Mammary epithelial cell (primary cell): ENCODE results near the gene KCNJ3.

Experiments
- CTCF ChIP-seq, 2 donors: IDR thresholded peaks in 1 of 2; conservative IDR thresholded peaks in 1 of 2; 2 replicates each; pipeline ENCODE4 v1.5.1; 2011 to 2012; ENCODE audit warnings: inconsistent platforms in 2 of 2, low read length in 2 of 2, mild to moderate bottlenecking in 2 of 2, control low read depth in 1 of 2, low read depth in 1 of 2; ENCODE audit not compliant: insufficient read depth in 1 of 2; ENCODE audit errors: extremely low read depth in 1 of 2
- EZH2 ChIP-seq: IDR thresholded peaks from 2 replicates; pipeline ENCODE4 v1.6.1; 2012; ENCODE audit warnings: low read length, inconsistent platforms, borderline replicate concordance

- TF ChIP-seq CTCF (conservative IDR thresholded peaks at IDR 0.05 in 1 of 2, IDR thresholded peaks at IDR 0.05 in 1 of 2; ENCODE audit: extremely low read depth in 1 of 2, insufficient read depth in 1 of 2, low read depth in 1 of 2, low read length in 2 of 2) (no peak), EZH2 (no peak)
Measured at GRCh38 chr2:154658854-154659253, 39.6 kb upstream of the KCNJ3 start.
